ENCODE measurements around the gene LCN1. TPM values are rescaled to one million over a fixed set of nuclear protein-coding genes. Genes with fewer than 3 reads are reported as not detected.
A peak's percentile ranks its signal among the peaks of the same experiment; 100 is the strongest.

The LCN1 gene
- total RNA-seq, 1 experiment from 2014 or later = not detected

DNA sequence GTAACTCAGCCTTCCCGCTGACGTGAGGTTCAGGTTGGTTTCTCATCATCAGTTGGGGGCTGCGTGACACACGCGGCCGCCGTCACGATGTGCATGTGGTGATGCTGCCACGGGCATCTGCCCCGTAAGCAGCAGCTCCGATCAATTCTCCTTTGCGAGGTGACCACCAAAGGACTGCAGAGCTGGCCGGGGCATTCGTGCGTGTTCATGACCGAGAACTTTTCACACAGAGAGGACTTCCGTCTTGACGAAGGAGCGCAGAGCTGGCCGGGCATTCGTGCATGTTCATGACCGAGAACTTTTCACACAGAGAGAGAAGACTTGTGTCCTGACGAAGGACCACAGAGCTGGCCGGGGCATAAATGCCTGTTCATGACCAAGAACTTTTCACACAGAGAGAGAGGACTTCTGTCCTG lies 3.8 kb upstream of the LCN1 start:
- Mint-ChIP-seq H3K36me3 (ENCODE audit: insufficient read depth in 1 of 3, low read depth in 3 of 3) (no peaks in the 10 kb centered on the region), H3K27me3 (ENCODE audit: low read depth) (peaks cover 2% of the 10 kb centered on the region; the same call in 1 of the 2 replicates), H3K4me3 (no peak overlapping the region), H3K27ac (no peak overlapping the region), H3K9me3 (peaks cover 0 to 5% of the 10 kb centered on the region in 2 experiments; a peak in 2 of 5 replicates), H3K4me1 (peaks cover 3 to 5% of the 10 kb centered on the region in 2 experiments; a peak in 2 of 4 replicates)
- no CpG with 5 or more reads among the region's 24 CpGs for WGBS (ENCODE audit: extremely low coverage, insufficient read length, low lambda C conversion rate)
- Histone ChIP-seq H2AK5ac (ENCODE audit: insufficient read length, low read length) (no peak overlapping the region), H4K5ac (ENCODE audit: insufficient read length, low read depth, low read length) (no peak overlapping the region), H3K79me2 (ENCODE audit: insufficient read depth, low read length) (no peaks in the 10 kb centered on the region), H2AFZ (ENCODE audit: low read length) (no peak overlapping the region), H2BK5ac (ENCODE audit: insufficient read length, low read length) (no peak overlapping the region), H2BK15ac (ENCODE audit: low read depth, low read length) (no peak overlapping the region), H3K79me1 (ENCODE audit: insufficient read depth, low read depth, low read length, poor library complexity, severe bottlenecking) (no peaks in the 10 kb centered on the region), H2BK20ac (ENCODE audit: low read depth, low read length, poor library complexity, severe bottlenecking) (no peak overlapping the region), H3K23ac (ENCODE audit: insufficient read length, low read depth, low read length) (no peak overlapping the region), H3K27ac (ENCODE audit: insufficient read length, low read depth, low read length) (no peak overlapping the region), H3K9me3 (ENCODE audit: control insufficient read depth, low read depth, low read length) (no peaks in the 10 kb centered on the region), H3K18ac (ENCODE audit: insufficient read length, low read depth, low read length) (no peak overlapping the region), H3K4me1 (ENCODE audit: insufficient read depth, low read length) (no peaks in the 10 kb centered on the region), H3K4ac (ENCODE audit: low read depth, low read length) (no peak overlapping the region), H4K8ac (replicated peaks; ENCODE audit: insufficient read length, low read depth, low read length) (no peak overlapping the region), H3K4me2 (ENCODE audit: insufficient read depth, insufficient read length, low read length) (no peak overlapping the region), H4K91ac (ENCODE audit: insufficient read length, low read depth, low read length) (no peak overlapping the region), H3K14ac (ENCODE audit: insufficient read depth, low read length) (no peak overlapping the region), H3K56ac (ENCODE audit: insufficient read length, low read depth, low read length) (no peak overlapping the region), H4K20me1 (ENCODE audit: control insufficient read depth, insufficient read depth, insufficient read length) (no peaks in the 10 kb centered on the region), H2BK12ac (ENCODE audit: insufficient read length, low read depth, low read length) (no peak overlapping the region), H3K27me3 (ENCODE audit: insufficient read depth, low read length) (no peaks in the 10 kb centered on the region), H3K9ac (ENCODE audit: extremely low read depth, insufficient read length, low read length) (no peak overlapping the region), H3K23me2 (ENCODE audit: insufficient read length, low read depth, low read length, poor library complexity, severe bottlenecking) (no peaks in the 10 kb centered on the region), H2BK120ac (ENCODE audit: low read depth, low read length, poor library complexity, severe bottlenecking) (no peak overlapping the region), H3T11ph (ENCODE audit: low read length) (no peak overlapping the region)
- TF ChIP-seq, protein P1, sequence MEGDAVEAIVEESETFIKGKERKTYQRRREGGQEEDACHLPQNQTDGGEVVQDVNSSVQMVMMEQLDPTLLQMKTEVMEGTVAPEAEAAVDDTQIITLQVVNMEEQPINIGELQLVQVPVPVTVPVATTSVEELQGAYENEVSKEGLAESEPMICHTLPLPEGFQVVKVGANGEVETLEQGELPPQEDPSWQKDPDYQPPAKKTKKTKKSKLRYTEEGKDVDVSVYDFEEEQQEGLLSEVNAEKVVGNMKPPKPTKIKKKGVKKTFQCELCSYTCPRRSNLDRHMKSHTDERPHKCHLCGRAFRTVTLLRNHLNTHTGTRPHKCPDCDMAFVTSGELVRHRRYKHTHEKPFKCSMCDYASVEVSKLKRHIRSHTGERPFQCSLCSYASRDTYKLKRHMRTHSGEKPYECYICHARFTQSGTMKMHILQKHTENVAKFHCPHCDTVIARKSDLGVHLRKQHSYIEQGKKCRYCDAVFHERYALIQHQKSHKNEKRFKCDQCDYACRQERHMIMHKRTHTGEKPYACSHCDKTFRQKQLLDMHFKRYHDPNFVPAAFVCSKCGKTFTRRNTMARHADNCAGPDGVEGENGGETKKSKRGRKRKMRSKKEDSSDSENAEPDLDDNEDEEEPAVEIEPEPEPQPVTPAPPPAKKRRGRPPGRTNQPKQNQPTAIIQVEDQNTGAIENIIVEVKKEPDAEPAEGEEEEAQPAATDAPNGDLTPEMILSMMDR (conservative IDR thresholded peaks at IDR 0.05) = no peak
- DNase-seq = peak; percentile 20
